HG02571 (cell line): ENCODE data around the gene PNLIPRP3.

Source experiments
- ATAC-seq: cut with Tn5 transposase; IDR thresholded peaks from one replicate; pipeline ENCODE4 v1.9.1; 2021; ENCODE audit warnings: mild to moderate bottlenecking, moderate library complexity; ENCODE audit not compliant: unreplicated experiment

PNLIPRP3 gene

DNA sequence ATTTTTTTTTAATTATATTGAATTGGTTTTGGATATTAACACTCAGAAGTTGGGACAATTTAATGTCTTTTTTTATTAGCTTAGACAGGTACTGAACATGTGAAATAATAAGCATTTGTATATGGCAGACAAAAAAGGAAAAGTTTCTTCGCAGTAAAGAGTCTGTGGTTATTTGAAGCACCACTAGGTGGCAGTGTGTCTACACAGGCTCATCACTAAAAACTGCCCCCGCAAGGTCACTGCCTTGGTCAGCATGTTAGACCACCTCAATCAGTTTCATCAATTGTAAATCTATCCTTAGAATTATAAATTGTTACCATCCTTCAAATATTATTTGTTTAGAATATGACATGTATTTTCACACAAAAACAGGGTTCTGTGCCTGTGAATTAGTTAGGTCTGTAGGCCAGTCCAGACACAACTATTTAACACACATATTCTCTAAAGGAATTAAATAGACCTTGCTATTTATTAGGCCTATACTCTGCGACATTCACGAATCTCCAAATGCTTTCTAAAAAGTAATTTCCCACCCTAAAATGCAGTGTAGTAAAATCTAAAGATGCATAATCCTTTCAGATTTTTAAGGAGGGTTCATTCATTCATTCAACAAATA lies 17.0 kb downstream of the PNLIPRP3 start:
- ATAC-seq: no peak

DNA sequence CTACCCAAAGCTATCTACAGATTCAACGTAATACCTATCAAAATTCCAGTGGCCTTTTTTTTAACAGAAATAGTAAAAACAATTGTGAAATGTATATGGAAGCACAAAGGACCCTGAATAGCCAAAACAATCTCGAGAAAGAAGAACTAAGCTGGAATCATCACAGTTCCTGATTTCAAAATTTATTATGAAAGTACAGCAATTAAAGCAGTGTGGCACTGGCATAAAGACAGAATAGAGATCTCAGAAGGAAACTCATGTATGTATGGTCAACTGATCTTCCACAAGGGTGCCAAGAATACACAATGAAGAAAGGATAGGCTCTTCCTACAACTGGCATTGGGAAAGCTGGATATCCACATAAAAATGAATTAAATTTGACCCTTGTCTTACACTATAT lies 23.2 kb downstream of the PNLIPRP3 start:
- no peak for ATAC-seq

DNA sequence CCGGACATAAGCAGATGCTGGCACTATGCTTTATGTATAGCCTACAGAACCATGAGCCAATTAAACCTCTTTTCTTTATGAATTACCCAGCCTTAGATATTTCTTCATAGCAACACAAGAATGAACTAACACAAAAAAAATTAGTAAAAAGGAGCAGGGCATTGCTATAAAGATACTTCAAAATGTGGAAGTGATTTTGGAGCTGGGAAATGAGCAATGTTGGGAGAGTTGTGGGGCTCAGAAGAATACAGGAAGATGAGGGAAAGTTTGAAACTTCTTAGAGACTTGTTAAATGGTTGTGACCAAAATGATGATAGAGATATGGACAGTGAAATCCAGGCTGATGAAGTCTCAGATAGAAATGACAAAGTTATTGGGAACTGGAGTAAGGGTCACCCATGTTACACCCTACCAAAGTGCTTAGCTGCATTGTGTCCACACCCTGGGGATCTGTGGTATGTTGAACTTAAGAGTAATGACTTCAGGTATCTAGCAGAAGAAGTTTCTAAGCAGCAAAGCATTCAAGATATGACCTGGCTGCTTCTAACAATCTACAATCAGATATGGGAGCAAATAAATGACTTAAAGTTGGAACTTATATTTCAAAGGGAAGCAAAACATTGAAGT lies 24.2 kb downstream of the PNLIPRP3 start:
- no peak for ATAC-seq

DNA sequence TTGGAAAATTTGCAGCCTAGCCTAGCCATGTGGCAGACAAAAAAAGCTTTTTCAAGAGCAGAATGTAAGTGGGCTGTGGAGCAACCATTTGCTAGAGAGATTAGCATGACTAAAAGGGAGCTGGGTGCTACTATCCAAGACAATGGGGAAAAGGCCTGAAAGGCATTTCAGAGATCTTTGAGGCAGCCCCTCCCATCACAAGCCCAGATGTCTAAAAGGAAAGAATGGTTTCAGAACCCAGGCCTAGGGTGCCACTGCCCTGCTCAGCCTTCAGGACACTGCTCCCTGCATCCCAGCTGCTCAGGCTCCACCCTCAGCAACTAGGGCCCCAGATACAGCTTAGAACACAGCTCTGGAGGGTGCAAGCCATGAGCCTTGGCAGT lies 24.7 kb downstream of the PNLIPRP3 start:
- ATAC-seq: no peak

DNA sequence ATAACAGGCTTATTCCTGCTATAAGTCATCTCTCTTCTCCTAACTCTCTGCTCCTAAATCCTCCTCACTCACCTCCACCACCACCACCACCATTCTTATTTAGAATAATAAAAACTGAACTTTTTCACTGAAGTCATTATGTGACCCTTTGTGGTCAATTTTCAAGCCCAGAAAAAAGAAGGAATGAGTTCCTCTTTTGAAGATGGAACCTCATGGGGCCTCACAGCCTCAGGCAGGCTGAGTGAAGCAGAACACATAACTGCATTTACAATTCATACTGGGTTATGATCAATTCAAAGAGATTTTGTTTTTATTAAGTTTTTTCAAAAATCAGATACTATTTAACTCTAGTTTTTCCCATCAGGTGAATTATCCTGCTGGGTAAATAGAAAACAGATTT lies 29.8 kb downstream of the PNLIPRP3 start:
- ATAC-seq: no peak

DNA sequence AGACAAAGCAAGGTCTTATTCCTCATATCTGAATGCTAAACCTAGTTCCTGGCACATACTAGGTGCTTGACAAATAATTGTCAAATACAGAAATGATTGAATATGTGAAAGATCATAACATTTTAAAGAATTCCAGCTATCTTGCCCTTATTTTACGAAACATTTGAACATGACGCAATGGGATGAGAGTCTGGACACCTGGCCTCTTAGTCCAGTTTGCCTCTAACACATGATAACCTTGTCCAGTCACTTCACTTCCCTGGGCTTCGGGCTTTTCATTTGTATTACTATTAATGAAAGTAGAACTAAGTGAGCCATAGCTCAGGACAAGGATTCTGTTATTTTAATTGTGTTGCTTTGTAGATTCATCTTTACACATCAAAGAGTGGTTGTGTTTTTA lies 32.6 kb downstream of the PNLIPRP3 start:
- no peak for ATAC-seq

DNA sequence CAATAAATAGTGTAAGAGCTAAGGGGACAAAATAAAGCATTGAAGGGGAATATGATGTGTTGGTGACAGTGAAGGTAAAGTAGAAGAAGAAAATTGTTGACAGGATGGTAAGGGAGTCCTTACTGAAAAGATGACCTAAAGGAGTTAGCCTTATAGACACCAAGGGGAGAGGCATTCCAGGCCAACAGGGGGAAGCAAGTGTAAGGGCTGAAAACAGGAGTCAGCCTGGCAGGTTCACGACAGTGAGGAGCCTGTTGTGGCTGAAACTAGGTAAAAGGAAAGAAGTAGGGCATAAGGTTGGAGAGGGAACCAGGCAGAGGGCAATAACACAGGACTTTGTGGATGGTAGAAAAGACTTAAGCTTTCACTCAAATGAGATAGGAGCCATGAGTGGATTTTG lies 34.0 kb downstream of the PNLIPRP3 start:
- ATAC-seq: no peak

DNA sequence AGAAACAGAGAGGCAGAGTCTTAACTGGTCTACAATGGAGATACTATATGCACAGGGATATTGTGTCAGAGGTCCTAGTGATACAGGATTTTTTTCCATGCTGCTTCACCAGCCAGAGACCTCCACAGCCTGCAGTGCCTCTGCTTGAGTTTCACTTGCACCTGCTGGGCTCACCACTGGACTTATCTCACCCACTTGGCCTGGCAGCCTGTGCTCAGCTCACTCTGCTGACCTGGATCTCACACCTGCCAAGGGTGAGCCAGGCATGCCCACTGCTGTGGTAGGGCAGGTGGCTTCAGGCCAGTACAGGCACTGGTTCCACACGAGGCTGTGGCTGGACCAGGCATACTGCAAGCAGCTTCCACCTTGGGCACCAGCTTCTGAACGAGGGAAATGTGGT lies 36.6 kb downstream of the PNLIPRP3 start:
- no peak for ATAC-seq

DNA sequence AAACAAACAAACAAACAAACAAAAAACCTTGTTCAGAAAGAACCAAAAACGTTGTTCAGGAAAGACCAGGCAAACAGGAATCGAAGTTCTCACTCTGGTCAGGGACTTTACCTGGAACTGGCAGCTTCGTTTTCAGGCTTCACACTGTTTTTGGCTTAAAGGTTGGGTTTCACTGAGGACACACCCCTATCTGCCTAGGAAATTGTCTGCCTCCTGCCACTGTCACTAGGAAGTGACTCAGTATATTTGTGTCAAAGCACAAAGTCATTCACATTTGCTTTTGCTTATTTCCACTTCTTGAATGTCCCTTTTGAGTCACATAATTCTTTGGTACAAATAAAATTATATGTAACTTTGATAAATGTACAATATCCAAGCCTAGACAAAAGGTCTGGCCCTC lies 37.9 kb downstream of the PNLIPRP3 start:
- no peak for ATAC-seq

DNA sequence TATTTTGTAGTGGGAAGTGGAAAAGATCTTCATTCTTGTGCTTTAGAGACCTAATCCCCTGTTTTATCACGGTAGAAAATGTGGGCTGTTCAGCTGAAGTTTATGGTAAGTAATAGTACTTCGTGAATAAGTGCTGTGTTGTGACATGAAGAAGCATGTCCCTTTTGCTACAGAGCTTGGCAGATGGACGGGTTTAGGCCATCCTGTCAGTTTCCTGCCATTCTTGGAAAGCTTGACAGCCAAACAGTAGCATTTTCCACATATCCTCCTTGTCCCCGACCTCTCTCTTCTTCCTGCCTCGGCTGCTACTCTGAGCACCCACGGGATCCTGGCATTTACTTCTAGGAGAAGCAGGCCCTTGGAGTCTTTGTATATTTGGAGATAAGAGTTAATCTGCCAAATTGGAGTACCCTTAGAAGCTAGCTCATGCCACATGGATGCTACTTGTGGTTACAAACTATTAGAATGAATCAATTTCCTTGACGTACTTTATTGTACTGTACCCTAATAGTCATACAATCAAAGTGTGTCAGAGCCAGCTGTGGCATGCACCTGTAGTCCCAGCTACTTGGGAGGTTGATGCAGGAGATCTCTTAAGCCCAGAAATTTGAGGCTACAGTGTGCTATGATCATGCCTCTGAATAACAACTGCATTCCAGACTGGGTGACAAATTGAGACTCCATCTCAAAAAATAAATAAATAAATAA lies 39.2 kb downstream of the PNLIPRP3 start:
- no peak for ATAC-seq

DNA sequence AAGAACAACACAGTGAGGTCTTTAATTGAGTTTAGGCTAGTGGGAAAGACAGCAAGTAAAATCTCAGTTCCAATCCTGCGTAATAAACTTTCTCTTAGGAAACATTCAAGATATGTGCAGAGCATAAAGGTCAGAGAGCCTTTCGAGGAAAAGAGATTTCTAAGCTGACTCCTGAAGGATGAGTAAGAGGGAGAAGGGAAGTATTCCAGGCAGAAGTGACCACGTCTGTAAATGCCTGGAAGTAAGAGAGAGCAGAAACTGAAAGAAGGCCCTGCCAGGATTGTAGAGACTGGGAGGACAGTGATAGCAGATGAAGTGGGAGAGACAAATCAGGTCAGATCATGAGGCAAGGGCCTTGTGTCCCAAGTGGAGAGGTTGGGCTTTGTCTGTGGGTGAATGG lies 41.8 kb downstream of the PNLIPRP3 start:
- ATAC-seq: no peak

DNA sequence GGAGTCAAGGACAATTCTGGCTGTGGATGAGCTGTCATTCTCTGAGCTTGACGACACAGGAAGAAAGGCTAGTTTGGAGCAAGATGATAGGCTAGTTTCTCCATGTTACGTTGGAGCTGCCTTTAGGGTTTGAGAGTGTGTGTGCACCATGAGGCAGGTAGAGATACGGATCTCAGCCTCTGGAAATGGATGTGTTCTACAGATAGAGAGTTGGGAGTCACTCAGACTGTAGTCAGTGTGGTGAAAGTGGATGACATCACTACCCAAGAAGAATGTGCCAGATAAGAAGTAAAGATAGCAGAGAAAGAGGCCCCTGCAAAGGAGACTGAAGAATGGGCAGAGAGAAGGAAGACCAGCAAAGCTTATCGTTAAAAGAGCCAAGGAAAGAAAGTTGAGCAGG lies 42.4 kb downstream of the PNLIPRP3 start:
- ATAC-seq: no peak

DNA sequence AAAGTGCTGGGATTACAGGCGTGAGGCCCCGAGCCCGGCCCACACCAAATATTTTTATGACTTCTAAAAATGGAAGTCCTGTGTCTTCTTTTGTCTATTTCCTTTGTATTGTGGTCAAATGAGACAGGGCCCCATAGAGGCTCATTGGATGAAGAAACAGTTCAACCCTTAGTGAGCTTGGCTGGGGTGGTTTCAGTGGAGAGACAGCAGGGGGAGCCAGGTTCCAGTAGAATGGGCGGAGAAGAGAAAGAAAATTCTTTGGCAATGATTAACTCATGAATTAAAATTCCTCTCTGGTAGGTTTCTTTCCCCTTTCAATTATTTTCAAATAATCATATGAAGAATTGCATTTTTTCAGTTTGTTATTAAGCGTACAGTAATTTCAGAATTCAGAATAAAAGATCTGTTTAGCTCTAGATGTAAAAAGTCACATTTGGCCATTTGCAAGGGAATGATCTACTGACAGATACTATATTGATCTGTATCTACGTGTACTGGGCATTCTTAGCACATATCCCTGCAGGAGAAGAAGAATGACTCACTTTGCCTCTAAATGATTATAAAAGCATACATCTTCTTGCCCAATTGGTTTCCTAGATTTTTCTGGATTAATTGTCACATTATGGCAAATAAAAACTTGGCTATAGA lies 43.2 kb downstream of the PNLIPRP3 start:
- no peak for ATAC-seq

DNA sequence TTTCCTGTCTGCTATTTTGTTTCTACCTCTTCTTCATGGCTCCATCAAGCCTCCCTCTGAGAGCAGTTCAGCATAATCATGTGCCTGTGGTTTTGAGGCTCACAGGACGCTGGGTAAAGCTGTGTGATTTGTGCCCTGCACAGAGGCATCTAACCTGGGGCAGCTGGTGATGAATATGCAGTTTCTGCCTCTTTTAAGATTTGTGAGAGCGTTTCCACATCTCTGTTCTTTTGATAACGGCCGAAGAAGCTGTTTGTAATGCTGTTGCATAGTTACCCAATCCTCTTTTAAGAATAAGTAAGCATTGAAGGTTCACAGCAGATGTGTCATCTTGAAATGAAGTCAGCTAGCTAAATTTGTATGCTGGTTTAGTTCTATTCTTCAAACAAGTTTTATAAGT lies 45.2 kb downstream of the PNLIPRP3 start:
- no peak for ATAC-seq

DNA sequence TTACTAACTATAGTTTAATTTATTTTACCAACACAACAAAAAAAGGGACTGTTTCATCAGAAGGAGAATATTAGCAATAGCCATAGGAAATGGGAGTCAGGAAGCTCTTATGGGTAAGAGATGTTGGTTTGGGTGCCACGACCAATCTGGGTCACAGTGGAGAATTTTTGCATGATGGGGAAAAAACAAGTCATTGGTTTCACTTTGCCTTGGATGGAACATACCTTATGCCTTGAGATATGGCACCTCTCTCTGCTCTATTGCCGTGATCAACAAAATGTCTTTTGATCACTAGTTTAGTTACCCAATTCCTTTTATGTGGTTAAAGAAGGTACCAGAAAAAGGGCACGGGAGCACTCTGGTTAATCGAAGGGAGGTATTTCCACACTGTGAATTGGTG lies 48.2 kb downstream of the PNLIPRP3 start:
- ATAC-seq: no peak

DNA sequence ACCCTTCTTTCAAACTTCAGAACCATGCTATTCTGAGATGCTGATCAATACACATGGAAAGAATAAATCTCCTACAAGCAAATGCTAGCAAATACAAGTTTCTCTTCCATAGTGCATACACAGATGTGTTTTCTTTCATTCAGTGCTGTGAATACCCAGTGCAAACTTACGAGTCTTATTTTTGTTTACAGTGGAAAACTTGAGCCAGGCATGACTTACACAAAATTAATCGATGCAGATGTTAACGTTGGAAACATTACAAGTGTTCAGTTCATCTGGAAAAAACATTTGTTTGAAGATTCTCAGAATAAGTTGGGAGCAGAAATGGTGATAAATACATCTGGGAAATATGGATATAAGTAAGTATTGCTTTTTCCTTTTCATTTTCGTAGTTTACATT lies 48.8 kb downstream of the PNLIPRP3 start:
- no peak for ATAC-seq

DNA sequence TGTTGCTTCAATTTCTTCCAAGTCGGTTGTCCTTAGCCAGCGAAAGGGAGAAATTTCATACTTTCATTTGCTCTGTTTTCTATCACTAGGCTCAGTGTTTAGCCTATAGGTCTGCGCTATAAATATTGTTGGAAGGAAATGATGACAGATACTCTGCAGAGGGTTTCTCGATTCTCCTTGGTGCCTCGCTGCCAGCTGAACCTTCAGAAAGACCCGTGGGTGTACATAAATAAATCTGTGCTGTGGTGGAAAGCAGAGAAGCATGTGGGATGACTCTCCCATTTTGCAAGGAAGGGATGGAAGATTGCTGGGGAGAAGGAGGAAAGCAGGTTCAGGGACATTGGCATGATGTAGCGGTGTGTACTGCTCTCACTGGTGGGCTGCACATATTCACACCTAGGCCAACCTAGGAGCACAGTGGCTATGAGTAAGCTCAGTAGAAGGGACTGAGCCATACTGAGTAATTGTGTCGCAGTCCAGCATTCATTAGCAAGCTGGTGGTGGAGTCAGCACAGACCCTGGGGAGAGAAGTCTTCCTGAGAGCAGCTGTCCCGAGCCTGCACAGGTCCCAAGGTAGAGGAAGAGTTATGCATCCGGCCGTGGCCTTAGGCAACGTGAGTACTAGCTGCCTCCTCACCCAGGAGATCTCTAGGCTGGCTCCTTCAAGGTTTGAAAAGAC lies 50.5 kb downstream of the PNLIPRP3 start:
- ATAC-seq: no peak

DNA sequence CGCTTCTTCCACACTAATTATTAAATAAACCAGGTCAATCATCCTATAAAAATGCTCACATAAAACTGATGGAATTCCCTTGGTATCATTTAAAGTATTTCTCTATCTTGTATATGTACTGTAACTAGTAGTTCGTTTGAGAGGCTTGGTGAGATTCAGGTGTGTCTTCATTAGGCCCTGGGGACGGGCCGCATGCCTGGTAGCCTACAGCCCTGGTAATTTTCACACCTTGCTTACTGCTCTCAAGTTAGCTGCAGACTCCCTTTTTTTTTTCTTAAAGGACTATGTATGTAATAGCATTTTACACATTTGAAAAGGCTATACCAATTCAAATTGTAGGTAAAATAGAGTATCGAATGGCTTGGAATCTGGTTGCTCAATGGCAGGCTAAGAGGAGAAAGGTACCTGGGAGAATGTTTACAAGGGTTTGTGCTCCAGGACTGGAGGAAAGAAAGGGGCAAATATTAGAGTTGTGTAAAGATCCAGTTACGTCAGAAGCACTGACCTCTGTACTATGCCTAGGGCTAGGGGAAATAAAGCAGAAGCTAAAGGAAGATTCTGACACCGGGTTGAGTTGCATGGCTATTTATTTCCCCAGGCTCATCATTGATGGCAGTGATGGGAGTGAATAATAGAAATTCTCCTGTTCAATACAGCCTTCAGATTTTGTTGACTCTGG lies 59.3 kb downstream of the PNLIPRP3 start:
- no peak for ATAC-seq

DNA sequence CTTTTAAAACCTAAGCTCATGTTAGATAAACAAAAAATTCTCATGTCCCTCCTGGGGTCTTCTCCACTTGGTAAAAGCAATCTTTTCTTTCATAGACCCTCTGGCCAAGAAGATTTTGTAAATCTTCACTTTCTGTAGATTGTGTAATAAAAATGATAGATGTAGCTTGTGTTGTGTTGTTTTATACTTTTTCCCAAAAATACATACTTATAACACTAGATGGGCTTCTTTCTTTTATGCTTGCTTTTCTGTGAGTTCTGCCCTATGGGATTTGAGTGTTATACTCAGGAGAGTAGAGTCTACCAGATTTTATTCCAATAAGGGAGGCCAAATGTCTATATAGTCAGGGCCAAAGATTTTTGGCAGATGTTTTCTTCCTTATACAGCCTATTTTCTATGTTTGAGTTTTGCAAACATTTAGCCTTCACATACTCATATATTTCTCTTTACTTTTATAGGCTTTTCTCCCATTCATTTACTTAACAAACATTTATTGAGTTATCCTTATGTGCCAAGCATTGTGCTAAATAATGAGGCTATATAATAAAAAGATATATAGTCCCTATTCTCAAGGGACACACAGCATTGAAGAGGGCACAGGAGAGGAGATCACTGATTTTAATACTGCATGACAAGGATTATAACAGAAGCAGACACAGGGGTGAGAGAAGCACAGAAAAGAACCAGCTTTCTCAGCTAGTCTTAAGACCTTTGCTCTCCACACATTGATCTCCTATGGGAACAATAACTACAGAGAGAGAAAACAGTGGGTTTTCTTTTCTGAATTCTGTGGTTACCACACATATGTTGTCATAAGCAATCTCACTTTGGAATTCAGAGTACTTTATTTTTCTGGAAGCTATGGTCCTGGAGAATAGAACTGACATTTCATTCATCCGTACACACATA lies 60.1 kb downstream of the PNLIPRP3 start:
- ATAC-seq: no peak

DNA sequence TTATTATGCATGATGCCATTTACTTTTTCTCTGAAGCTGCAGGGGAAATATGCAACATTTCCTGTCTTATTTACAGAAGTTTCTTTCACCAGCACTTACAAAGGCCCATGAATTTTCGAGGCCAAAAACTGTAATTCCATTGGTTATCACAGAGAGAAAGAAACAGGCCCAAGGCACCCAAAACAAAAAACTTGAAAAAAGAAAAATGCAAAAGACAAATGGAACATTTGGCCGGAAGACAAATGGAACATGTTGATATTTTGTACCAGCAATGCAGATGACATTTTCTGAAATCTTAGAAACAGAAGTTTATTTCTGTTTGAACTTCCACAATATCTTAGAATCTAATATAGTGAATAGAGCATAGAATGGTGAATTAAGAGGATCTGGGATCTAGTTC lies 61.8 kb downstream of the PNLIPRP3 start:
- ATAC-seq: no peak
